Stomach (tissue), 9 donors: ENCODE data around the gene P2RX1. TPM values are rescaled to one million over a fixed set of nuclear protein-coding genes. Genes with fewer than 3 reads are reported as not detected.
"Not testable (repeated sequence)": the region's sequence is repeated elsewhere in the genome, so short reads cannot be mapped to it uniquely, and the experiment has no call there.

Experiments used
- DNase-seq, 2 donors: peaks; one replicate each; pipeline versions ENCODE4 v3.0.0 to v3.0.0-alpha.2; 2013 to 2019
- H3K27ac ChIP-seq, 5 donors: fragments of 200-600 bp in 4 of 5; sonication (generic) in 4 of 5; one replicate each; pipeline ENCODE4 v1.5.1; 2013 to 2019; ENCODE audit warnings: mild to moderate bottlenecking in 1 of 5, moderate library complexity in 1 of 5
- H3K27me3 ChIP-seq, 3 donors: fragments of 200-600 bp; sonication (generic); one replicate each; pipeline ENCODE4 v1.5.1; 2017 to 2019; ENCODE audit warnings: mixed run types in 1 of 3
- H3K36me3 ChIP-seq, 4 donors: fragments of 200-600 bp; sonication (generic); 1 replicate in 3 of 4; 2 replicates in 1 of 4; pipeline ENCODE4 v1.5.1; 2016 to 2019
- H3K4me1 ChIP-seq, 4 donors: fragments of 200-600 bp; sonication (generic); one replicate each; pipeline ENCODE4 v1.5.1; 2016 to 2019
- H3K4me3 ChIP-seq, 4 donors: fragments of 200-600 bp; sonication (generic) in 3 of 4; one replicate each; pipeline ENCODE4 v1.5.1; 2016 to 2019; ENCODE audit warnings: mild to moderate bottlenecking in 1 of 4
- H3K9me3 ChIP-seq, 4 donors: fragments of 200-600 bp; sonication (generic); one replicate each; pipeline ENCODE4 v1.5.1; 2016 to 2019
- EP300 ChIP-seq: sonication (generic); formaldehyde crosslinking; IDR thresholded peaks from one replicate; pipeline ENCODE4 v1.6.1; 2017; ENCODE audit warnings: antibody characterized with exemption
- POLR2A ChIP-seq, 4 donors: fragments of 450-650 bp; IDR thresholded peaks; one replicate each; pipeline ENCODE4 v1.6.1; 2016; ENCODE audit warnings: antibody characterized with exemption in 4 of 4, control low read depth in 2 of 4, mild to moderate bottlenecking in 1 of 4, moderate library complexity in 1 of 4
- POLR2AphosphoS5 ChIP-seq, 3 donors: sonication (generic); formaldehyde crosslinking; IDR thresholded peaks; one replicate each; pipeline ENCODE4 v1.6.1; 2016; ENCODE audit warnings: antibody characterized with exemption in 3 of 3
- WGBS, 5 donors: extraction: QIAGEN DNeasy Blood & Tissue Kit in 3 of 5; methylation state at CpG; one replicate each; pipeline versions ENCODE4 v1.1.5 to v1.1.7; 2013 to 2018; 5-methylcytosine and 5-hydroxymethylcytosine counted together
- intact Hi-C: fragments of 100-400 bp; cut with DNase I; formaldehyde crosslinking; loops from one replicate; pipeline ENCODE4 v1.15.1; 2023; ENCODE audit warnings: low total_unique reads
- polyA plus RNA-seq, 3 donors: library from polyadenylated mRNA; stranded (reverse); fragments of 200-250 nt; gene quantifications; one replicate each; pipeline ENCODE4 v1.2.3, GENCODE V29; 2013
- total RNA-seq, 5 donors: library from RNA; depleted of rRNA; stranded (reverse); fragments of >200 nt; gene quantifications; one replicate each; pipeline versions ENCODE4 v1.1.0 to v1.2.3, GENCODE V29; 2014 to 2016
- TF ChIP-seq, protein P1 (sequence below), 7 experiments: fragments of 450-650 bp in 4 of 7; fragments of 200-600 bp in 3 of 7; sonication (generic) in 3 of 7; IDR thresholded peaks; one replicate each; pipeline ENCODE4 v1.5.1; 2016 to 2019; ENCODE audit warnings: antibody characterized with exemption in 7 of 7, control low read depth in 2 of 7, mild to moderate bottlenecking in 1 of 7
- donor health status: healthy with polysubstance abuse.
- donor health status: Bipolar disorder and iron deficiency.
- donor health status: healthy.

Gene P2RX1
- total and polyA plus RNA-seq, 8 donors, result 0.75 to 13.4 (median 3.0) TPM

DNA sequence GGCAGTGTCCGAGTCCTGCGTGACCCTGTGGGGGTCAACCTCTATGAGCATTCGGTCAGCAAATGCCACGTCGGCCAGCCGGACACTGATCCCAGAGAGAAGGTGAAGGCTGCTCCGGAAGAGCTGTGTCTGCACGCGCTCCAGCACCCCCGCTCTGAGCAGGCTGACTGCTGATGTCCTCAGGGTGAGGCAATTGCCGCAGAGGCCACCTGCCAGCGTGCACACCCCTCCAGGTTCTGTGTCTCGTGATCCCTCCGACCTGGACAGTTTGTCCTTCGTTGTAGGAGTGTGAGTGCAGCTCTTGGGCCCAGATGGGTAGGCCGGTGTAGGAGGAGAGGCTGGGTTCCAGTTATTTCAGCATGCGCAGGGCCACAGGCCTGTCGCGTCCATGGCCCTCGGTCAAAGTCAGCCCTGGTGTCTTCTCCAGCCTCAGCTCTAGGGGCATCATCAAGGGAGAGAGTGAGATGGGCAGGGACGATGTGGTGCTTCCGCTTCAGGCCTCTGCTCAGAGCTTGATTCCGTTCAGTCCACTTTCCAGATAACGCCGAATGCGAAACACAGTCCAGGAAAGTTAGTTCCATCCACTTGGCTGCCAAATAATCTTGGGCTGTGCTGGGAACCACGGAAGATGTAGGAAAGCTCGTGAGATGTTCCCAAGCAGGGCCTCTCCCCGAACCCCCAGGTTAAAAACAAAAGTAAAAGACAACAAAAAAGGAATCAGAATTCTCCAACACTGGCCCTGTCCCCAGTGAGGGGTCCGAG is 55.1 kb downstream of the P2RX1 start:
- intact Hi-C loops, result no loop called here
- Histone ChIP-seq H3K27me3 (no peaks in the 10 kb centered on the region), H3K27ac (no peak overlapping the region), H3K9me3 (no peaks in the 10 kb centered on the region), H3K4me1 (peaks cover 0 to 11% (median 5%) of the 10 kb centered on the region in 4 donors), H3K36me3 (peaks cover 0 to 26% (median 23%) of the 10 kb centered on the region in 4 donors), H3K4me3 (no peak overlapping the region)
- WGBS, 5 donors, result 92 to 96% (median 94%) methylated on average over 23 to 30 of the region's 30 CpGs
- TF ChIP-seq POLR2A (IDR thresholded peaks at IDR 0.05), result no peak
- no peak for TF ChIP-seq EP300
- TF ChIP-seq, protein P1, sequence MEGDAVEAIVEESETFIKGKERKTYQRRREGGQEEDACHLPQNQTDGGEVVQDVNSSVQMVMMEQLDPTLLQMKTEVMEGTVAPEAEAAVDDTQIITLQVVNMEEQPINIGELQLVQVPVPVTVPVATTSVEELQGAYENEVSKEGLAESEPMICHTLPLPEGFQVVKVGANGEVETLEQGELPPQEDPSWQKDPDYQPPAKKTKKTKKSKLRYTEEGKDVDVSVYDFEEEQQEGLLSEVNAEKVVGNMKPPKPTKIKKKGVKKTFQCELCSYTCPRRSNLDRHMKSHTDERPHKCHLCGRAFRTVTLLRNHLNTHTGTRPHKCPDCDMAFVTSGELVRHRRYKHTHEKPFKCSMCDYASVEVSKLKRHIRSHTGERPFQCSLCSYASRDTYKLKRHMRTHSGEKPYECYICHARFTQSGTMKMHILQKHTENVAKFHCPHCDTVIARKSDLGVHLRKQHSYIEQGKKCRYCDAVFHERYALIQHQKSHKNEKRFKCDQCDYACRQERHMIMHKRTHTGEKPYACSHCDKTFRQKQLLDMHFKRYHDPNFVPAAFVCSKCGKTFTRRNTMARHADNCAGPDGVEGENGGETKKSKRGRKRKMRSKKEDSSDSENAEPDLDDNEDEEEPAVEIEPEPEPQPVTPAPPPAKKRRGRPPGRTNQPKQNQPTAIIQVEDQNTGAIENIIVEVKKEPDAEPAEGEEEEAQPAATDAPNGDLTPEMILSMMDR (IDR thresholded peaks at IDR 0.05), result no peak
- TF ChIP-seq POLR2AphosphoS5 (IDR thresholded peaks at IDR 0.05), result no peak
- DNase-seq, result no peak

DNA sequence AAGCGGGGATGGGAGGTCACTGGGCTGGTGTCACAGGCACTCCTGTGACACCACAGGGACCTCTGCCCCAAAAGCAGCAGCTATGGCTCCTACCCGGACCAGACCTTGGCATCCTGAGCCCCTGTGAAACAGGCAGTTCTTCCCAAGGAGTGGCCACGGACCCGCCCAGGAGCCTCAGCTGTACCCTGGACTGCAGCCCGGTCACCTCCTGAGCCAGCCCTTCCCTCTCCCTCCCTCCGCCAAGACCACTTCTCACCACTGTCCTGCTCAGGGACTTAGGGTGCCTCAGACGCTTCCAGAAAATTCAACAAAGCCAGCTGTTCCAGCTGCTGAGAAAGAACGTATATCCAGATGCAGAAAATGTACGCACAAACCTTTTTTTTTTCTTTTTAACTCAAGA is 56.3 kb downstream of the P2RX1 start:
- DNase-seq, result peak in 1 of 2 donors; percentile 62
- TF ChIP-seq, protein P1 (IDR thresholded peaks at IDR 0.05), result no peak
- TF ChIP-seq POLR2A (IDR thresholded peaks at IDR 0.05), result no peak
- TF ChIP-seq POLR2AphosphoS5 (IDR thresholded peaks at IDR 0.05), result no peak
- no peak for TF ChIP-seq EP300
- Histone ChIP-seq H3K27me3 (no peaks in the 10 kb centered on the region), H3K27ac (no peak overlapping the region), H3K4me1 (peaks cover 0 to 5% (median under 1%) of the 10 kb centered on the region in 4 donors), H3K4me3 (no peak overlapping the region), H3K36me3 (peaks cover 0 to 26% (median 21%) of the 10 kb centered on the region in 4 donors), H3K9me3 (no peaks in the 10 kb centered on the region)
- WGBS, 5 donors, result 68 to 84% (median 74%) methylated on average over 7 to 9 of the region's 9 CpGs
- intact Hi-C loops, result no loop called here

DNA sequence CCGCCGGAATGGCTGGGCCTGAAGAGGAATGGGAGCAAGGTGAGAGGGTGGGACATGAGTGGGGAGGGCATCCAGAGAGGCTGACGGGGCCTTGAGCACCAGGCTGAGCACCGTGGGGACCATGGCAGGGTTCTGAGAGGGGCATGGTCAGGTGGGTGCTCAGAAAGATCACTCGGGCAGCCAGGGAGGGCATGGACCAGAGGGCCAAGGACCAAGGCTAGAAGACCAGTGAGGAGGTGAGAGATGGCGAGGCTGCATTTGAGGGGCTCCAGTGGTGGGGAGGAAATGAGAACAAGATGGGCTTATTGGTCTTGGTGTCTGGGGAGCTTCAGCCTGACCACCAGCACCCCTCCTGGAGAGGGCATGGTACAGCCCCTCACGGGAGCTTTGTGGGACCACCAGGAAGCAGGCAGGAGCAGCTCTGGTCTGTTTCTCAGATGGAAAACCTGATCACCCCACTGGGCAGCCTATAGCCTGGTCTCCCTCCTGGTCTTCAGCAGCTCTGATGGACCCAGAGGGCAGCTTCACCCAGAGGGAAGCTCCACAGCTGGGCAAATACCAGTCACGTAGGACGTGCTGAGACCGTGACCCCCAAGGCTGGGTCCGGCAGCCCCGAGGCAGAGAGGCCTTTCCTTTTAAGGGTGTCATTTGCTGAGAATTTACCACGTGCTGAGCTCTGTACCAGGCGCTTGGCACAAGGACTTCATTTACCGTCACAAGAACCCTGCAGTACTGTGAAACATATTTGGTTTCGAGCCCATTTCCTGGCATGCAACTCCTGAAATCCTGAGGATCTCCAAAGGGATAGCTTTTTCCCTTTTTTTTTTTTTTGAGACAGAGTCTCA is 58.8 kb downstream of the P2RX1 start:
- intact Hi-C loops, result no loop called here
- Histone ChIP-seq H3K27me3 (no peaks in the 10 kb centered on the region), H3K4me1 (no peaks in the 10 kb centered on the region), H3K36me3 (peaks cover 0 to 24% (median 21%) of the 10 kb centered on the region in 4 donors), H3K9me3 (no peaks in the 10 kb centered on the region), H3K4me3 (no peak overlapping the region), H3K27ac (no peak overlapping the region)
- no peak for DNase-seq
- TF ChIP-seq EP300, result no peak
- no peak for TF ChIP-seq POLR2AphosphoS5 (IDR thresholded peaks at IDR 0.05)
- 72 to 79% (median 78%) methylated on average over 15 to 16 of the region's 16 CpGs for WGBS, 5 donors

DNA sequence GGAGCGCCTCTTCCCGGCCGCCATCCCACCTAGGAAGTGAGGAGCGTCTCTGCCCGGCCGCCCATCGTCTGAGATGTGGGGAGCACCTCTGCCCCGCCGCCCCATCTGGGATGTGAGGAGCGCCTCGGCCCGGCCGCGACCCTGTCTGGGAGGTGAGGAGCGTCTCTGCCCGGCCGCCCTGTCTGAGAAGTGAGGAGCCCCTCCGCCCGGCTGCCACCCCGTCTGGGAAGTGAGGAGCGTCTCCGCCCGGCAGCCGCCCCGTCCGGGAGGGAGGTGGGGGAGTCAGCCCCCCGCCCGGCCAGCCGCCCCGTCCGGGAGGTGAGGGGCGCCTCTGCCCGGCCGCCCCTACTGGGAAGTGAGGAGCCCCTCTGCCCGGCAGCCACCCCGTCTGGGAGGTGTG is 62.1 kb downstream of the P2RX1 start:
- H3K36me3 ChIP-seq, H3K9me3 ChIP-seq, DNase-seq, H3K27ac ChIP-seq, H3K27me3 ChIP-seq, intact Hi-C loops, H3K4me3 ChIP-seq, H3K4me1 ChIP-seq: not testable (repeated sequence)
- 91 to 94% (median 92%) methylated on average over 9 to 27 of the region's 36 CpGs for WGBS, 5 donors

DNA sequence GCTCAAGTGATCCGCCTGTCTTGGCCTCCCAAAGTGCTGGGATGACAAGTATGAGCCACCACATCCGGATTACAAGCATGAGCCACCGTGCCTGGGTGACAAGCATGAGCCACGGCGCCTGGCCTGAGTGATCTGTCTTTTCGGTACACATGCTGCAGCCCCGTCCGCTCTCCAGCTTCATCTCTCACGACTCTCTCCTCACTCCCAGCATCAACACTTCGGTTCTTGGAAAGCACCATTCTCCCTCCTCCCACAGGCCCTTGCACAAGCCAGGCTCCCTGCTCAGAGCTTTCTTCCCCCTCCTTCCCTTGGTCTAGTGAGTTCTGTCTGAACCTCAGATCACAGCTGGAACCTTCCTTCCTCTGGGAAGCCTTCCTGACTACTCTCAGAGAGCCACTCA is 63.7 kb downstream of the P2RX1 start:
- WGBS, 5 donors, result 80 to 87% (median 81%) methylated on average over 10 of the region's 10 CpGs

More for the DNA sequence above, 63.7 kb downstream of the P2RX1 start:
- no peaks in the 10 kb centered on the region for H3K9me3 ChIP-seq
- no peak overlapping the region for H3K4me3 ChIP-seq
- peaks cover 0 to 3% (median 0%) of the 10 kb centered on the region in 3 donors for H3K27me3 ChIP-seq
- no peak overlapping the region for H3K27ac ChIP-seq
- intact Hi-C loops, result no loop called here
- no peaks in the 10 kb centered on the region for H3K36me3 ChIP-seq
- DNase-seq, result no peak
- TF ChIP-seq POLR2A (IDR thresholded peaks at IDR 0.05) (no peak), EP300 (no peak), POLR2AphosphoS5 (IDR thresholded peaks at IDR 0.05) (no peak)
- TF ChIP-seq, protein P1 (IDR thresholded peaks at IDR 0.05), result no peak
- no peaks in the 10 kb centered on the region for H3K4me1 ChIP-seq
